Duodenal mucosa (tissue), 2 donors: Measurements from ENCODE around the gene COMMD1.
"Not testable (repeated sequence)": the region's sequence is repeated elsewhere in the genome, so short reads cannot be mapped to it uniquely, and the experiment has no call there.

Source experiments
- H3K27ac ChIP-seq: one replicate; pipeline ENCODE4 v1.7.0; 2013; ENCODE audit warnings: low read depth, low read length
- H3K27me3 ChIP-seq, 2 donors: one replicate each; pipeline ENCODE4 v1.7.0; 2013; ENCODE audit warnings: low read length in 2 of 2, control low read depth in 1 of 2; ENCODE audit not compliant: insufficient read depth in 2 of 2, control insufficient read depth in 1 of 2
- H3K36me3 ChIP-seq, 2 donors: one replicate each; pipeline ENCODE4 v1.7.0; 2013; ENCODE audit warnings: low read length in 2 of 2, control low read depth in 1 of 2; ENCODE audit not compliant: insufficient read depth in 2 of 2, control insufficient read depth in 1 of 2
- H3K4me1 ChIP-seq, 2 donors: one replicate each; pipeline ENCODE4 v1.7.0; 2013; ENCODE audit warnings: low read length in 2 of 2, control low read depth in 1 of 2; ENCODE audit not compliant: insufficient read depth in 2 of 2, control insufficient read depth in 1 of 2
- H3K4me3 ChIP-seq, 2 donors: one replicate each; pipeline ENCODE4 v1.7.0; 2013; ENCODE audit warnings: low read length in 2 of 2, low read depth in 1 of 2
- H3K9ac ChIP-seq, 2 donors: one replicate each; pipeline ENCODE4 v1.7.0; 2013; ENCODE audit warnings: low read length in 2 of 2, low read depth in 1 of 2
- H3K9me3 ChIP-seq, 2 donors: one replicate each; pipeline ENCODE4 v1.7.0; 2013; ENCODE audit warnings: low read length in 2 of 2, control low read depth in 1 of 2; ENCODE audit not compliant: control insufficient read depth in 1 of 2

The COMMD1 gene

GRCh38 chr2:62119311-62119974 is 214.0 kb downstream of the COMMD1 start:
- no peak overlapping the region for H3K9ac ChIP-seq
- H3K4me1 ChIP-seq: no peaks in the 10 kb centered on the region
- no peak overlapping the region for H3K27ac ChIP-seq
- no peak overlapping the region for H3K4me3 ChIP-seq
- H3K9me3 ChIP-seq: no peaks in the 10 kb centered on the region
- no peaks in the 10 kb centered on the region for H3K27me3 ChIP-seq
- no peaks in the 10 kb centered on the region for H3K36me3 ChIP-seq

- not testable (repeated sequence) for H3K9ac ChIP-seq, H3K27me3 ChIP-seq, H3K27ac ChIP-seq, H3K9me3 ChIP-seq, H3K36me3 ChIP-seq, H3K4me3 ChIP-seq, H3K4me1 ChIP-seq
Observed at GRCh38 chr2:62126239-62126638, 220.8 kb downstream of the COMMD1 start.

GRCh38 chr2:62133320-62133823 is 227.9 kb downstream of the COMMD1 start:
- H3K4me1 ChIP-seq: no peaks in the 10 kb centered on the region
- H3K9ac ChIP-seq: no peak overlapping the region
- no peak overlapping the region for H3K27ac ChIP-seq
- H3K4me3 ChIP-seq: no peak overlapping the region
- H3K9me3 ChIP-seq: no peaks in the 10 kb centered on the region
- no peaks in the 10 kb centered on the region for H3K36me3 ChIP-seq
- no peaks in the 10 kb centered on the region for H3K27me3 ChIP-seq

- H3K36me3 ChIP-seq: no peaks in the 10 kb centered on the region
- H3K4me1 ChIP-seq: no peaks in the 10 kb centered on the region
- no peaks in the 10 kb centered on the region for H3K9me3 ChIP-seq
- H3K27ac ChIP-seq: no peak overlapping the region
- H3K4me3 ChIP-seq: no peak overlapping the region
- no peak overlapping the region for H3K9ac ChIP-seq
- no peaks in the 10 kb centered on the region for H3K27me3 ChIP-seq
Observed at GRCh38 chr2:62136956-62137830, 231.7 kb downstream of the COMMD1 start.

GRCh38 chr2:62140426-62141141 is 235.1 kb downstream of the COMMD1 start:
- Histone ChIP-seq H3K4me3 (no peak overlapping the region), H3K9ac (no peak overlapping the region), H3K36me3 (no peaks in the 10 kb centered on the region), H3K27ac (no peak overlapping the region), H3K9me3 (no peaks in the 10 kb centered on the region), H3K4me1 (no peaks in the 10 kb centered on the region), H3K27me3 (no peaks in the 10 kb centered on the region)

GRCh38 chr2:62141142-62141740 is 235.8 kb downstream of the COMMD1 start:
- Histone ChIP-seq H3K27me3 (no peaks in the 10 kb centered on the region), H3K9me3 (no peaks in the 10 kb centered on the region), H3K4me3 (no peak overlapping the region), H3K9ac (no peak overlapping the region), H3K27ac (no peak overlapping the region), H3K36me3 (no peaks in the 10 kb centered on the region), H3K4me1 (no peaks in the 10 kb centered on the region)

- H3K9ac ChIP-seq: no peak overlapping the region
- H3K36me3 ChIP-seq: no peaks in the 10 kb centered on the region
- no peaks in the 10 kb centered on the region for H3K9me3 ChIP-seq
- no peaks in the 10 kb centered on the region for H3K27me3 ChIP-seq
- H3K4me1 ChIP-seq: no peaks in the 10 kb centered on the region
- no peak overlapping the region for H3K27ac ChIP-seq
- no peak overlapping the region for H3K4me3 ChIP-seq
Observed at GRCh38 chr2:62142054-62142453, 236.6 kb downstream of the COMMD1 start.

GRCh38 chr2:62143696-62144095 is 238.2 kb downstream of the COMMD1 start:
- Histone ChIP-seq H3K27me3 (no peaks in the 10 kb centered on the region), H3K9ac (no peak overlapping the region), H3K4me3 (no peak overlapping the region)

GRCh38 chr2:62144689-62145477 is 239.4 kb downstream of the COMMD1 start:
- Histone ChIP-seq H3K4me3 (no peak overlapping the region), H3K27ac (no peak overlapping the region), H3K9me3 (no peaks in the 10 kb centered on the region), H3K27me3 (no peaks in the 10 kb centered on the region), H3K36me3 (no peaks in the 10 kb centered on the region), H3K4me1 (no peaks in the 10 kb centered on the region), H3K9ac (no peak overlapping the region)

More at GRCh38 chr2:62143696-62144095, 238.2 kb downstream of the COMMD1 start:
- no peaks in the 10 kb centered on the region for H3K36me3 ChIP-seq
- H3K27ac ChIP-seq: no peak overlapping the region
- no peaks in the 10 kb centered on the region for H3K4me1 ChIP-seq
- H3K9me3 ChIP-seq: no peaks in the 10 kb centered on the region
